Measurements from ENCODE around the gene ADAMTS14.

DNA sequence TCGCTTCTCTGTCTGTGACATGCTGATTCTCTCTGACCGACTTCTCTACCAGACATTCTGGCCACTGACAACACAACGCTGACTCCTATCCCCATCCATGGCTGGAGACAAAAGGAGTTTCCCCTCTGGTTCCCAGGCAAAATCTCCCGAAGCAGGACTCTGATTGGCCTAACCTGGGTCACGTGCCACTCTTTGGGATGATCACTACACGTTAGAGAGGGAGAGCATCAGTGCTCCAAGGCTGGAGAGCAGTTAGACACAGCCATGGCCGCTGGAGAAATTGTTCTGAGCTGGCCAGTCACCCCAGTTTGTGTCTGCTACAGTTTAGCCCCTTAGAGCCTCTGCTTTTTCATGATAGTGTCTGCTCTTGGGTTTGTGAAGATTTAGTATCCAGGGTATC is 38.9 kb downstream of the ADAMTS14 start:
- TF ChIP-seq, protein P1, sequence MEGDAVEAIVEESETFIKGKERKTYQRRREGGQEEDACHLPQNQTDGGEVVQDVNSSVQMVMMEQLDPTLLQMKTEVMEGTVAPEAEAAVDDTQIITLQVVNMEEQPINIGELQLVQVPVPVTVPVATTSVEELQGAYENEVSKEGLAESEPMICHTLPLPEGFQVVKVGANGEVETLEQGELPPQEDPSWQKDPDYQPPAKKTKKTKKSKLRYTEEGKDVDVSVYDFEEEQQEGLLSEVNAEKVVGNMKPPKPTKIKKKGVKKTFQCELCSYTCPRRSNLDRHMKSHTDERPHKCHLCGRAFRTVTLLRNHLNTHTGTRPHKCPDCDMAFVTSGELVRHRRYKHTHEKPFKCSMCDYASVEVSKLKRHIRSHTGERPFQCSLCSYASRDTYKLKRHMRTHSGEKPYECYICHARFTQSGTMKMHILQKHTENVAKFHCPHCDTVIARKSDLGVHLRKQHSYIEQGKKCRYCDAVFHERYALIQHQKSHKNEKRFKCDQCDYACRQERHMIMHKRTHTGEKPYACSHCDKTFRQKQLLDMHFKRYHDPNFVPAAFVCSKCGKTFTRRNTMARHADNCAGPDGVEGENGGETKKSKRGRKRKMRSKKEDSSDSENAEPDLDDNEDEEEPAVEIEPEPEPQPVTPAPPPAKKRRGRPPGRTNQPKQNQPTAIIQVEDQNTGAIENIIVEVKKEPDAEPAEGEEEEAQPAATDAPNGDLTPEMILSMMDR (conservative IDR thresholded peaks at IDR 0.05; ENCODE audit: low read length), result no peak
- no peak for TF ChIP-seq EZH2phosphoT487 (IDR thresholded peaks at IDR 0.05; ENCODE audit: borderline replicate concordance, low read depth, low read length)

Data from OCI-LY7 (cell line).